Activated CD4-positive, CD25-positive, alpha-beta regulatory T cell treated with anti-CD3 and anti-CD28 coated beads, Interleukin-2, amount 50 U/mL, for 16 hours (primary cell): ENCODE data around the gene CLIC3.

Experiments used
- DNase-seq: peaks from one replicate; pipeline ENCODE4 v3.0.0-alpha.2; 2020; ENCODE audit warnings: low read depth, low spot score

CLIC3 gene

GRCh38 chr9:137000177-137000930 lies 4.0 kb upstream of the CLIC3 start:
- DNase-seq, result no peak

- DNase-seq, result no peak
Measured at GRCh38 chr9:136997830-136998234, 1.5 kb upstream of the CLIC3 start.

- no peak for DNase-seq
Measured at GRCh38 chr9:136997371-136997770, 1.0 kb upstream of the CLIC3 start.

- no peak for DNase-seq
Measured at GRCh38 chr9:136995772-136996311, 526 bp downstream of the CLIC3 start.

GRCh38 chr9:136995362-136995761 lies 1.0 kb downstream of the CLIC3 start:
- no peak for DNase-seq

GRCh38 chr9:136994888-136995230 lies 1.5 kb downstream of the CLIC3 start:
- no peak for DNase-seq

- no peak for DNase-seq
Measured at GRCh38 chr9:136994180-136994887, 2.0 kb downstream of the CLIC3 start.

- DNase-seq, result no peak
Measured at GRCh38 chr9:136992819-136993369, 3.5 kb downstream of the CLIC3 start.

GRCh38 chr9:136991993-136992818 lies 4.2 kb downstream of the CLIC3 start, which contains the start of gene PAXX:
TSS of gene PAXX (plus strand) at chr9:136992422. CDS start at chr9:136992444, 22 bp downstream.
- DNase-seq, result peak; percentile 83

GRCh38 chr9:136990242-136990911 lies 6.0 kb downstream of the CLIC3 start:
- DNase-seq, result no peak

- no peak for DNase-seq
Measured at GRCh38 chr9:136988872-136989271, 7.5 kb downstream of the CLIC3 start.

GRCh38 chr9:136985853-136986252 lies 10.5 kb downstream of the CLIC3 start:
- no peak for DNase-seq

GRCh38 chr9:136985027-136985602 lies 11.3 kb downstream of the CLIC3 start:
- no peak for DNase-seq

GRCh38 chr9:136984464-136985026 lies 11.8 kb downstream of the CLIC3 start:
- no peak for DNase-seq

- no peak for DNase-seq
Measured at GRCh38 chr9:136983656-136984314, 12.6 kb downstream of the CLIC3 start.

GRCh38 chr9:136983167-136983566 lies 13.2 kb downstream of the CLIC3 start:
- no peak for DNase-seq

GRCh38 chr9:136982232-136983051 lies 13.9 kb downstream of the CLIC3 start, which contains the start of gene LCNL1:
TSS of gene LCNL1 (plus strand) at chr9:136982993. CDS start at chr9:136983587, 594 bp downstream.
- no peak for DNase-seq

GRCh38 chr9:136981588-136982231 lies 14.7 kb downstream of the CLIC3 start:
- DNase-seq, result no peak
